HL-60 (cell line): ENCODE measurements around the gene CNTN5.

Experiments
- DNase-seq, 2 experiments: peaks; one replicate each; pipeline ENCODE4 v3.0.0-alpha.2; 2010 to 2020; ENCODE audit warnings: low read depth in 1 of 2, low spot score in 1 of 2
- H3K27ac ChIP-seq: fragments of 250-450 bp; sonication (Bioruptor Pico); replicated peaks from 2 replicates; pipeline ENCODE4 v1.5.1; 2020; ENCODE audit warnings: mild to moderate bottlenecking, moderate library complexity
- H3K27me3 ChIP-seq: fragments of 250-450 bp; sonication (Bioruptor Pico); 2 replicates; pipeline ENCODE4 v1.5.1; 2021; ENCODE audit warnings: mild to moderate bottlenecking, moderate library complexity; ENCODE audit not compliant: insufficient read depth, poor library complexity, severe bottlenecking
- H3K4me3 ChIP-seq: replicated peaks from 2 replicates; pipeline ENCODE4 v1.5.1; 2011; ENCODE audit warnings: mild to moderate bottlenecking, control low read depth, low read length; ENCODE audit not compliant: insufficient read depth
- GABPA ChIP-seq: IDR thresholded peaks from 2 replicates; pipeline ENCODE4 v1.6.1; 2012; ENCODE audit warnings: low read depth
- POLR2AphosphoS5 ChIP-seq: IDR thresholded peaks from 2 replicates; pipeline ENCODE4 v1.6.1; 2012; ENCODE audit warnings: low read depth
- REST ChIP-seq: IDR thresholded peaks from 2 replicates; pipeline ENCODE4 v1.6.1; 2012; ENCODE audit warnings: low read depth; ENCODE audit not compliant: insufficient replicate concordance
- SPI1 ChIP-seq: IDR thresholded peaks from 2 replicates; pipeline ENCODE4 v1.6.1; 2012; ENCODE audit warnings: low read depth, mild to moderate bottlenecking, borderline replicate concordance
- TF ChIP-seq, protein P1 (sequence below): IDR thresholded peaks from one replicate; pipeline ENCODE4 v1.5.1; 2011; ENCODE audit warnings: low read length, control low read depth, inconsistent platforms; ENCODE audit not compliant: insufficient read depth

The CNTN5 gene

DNA sequence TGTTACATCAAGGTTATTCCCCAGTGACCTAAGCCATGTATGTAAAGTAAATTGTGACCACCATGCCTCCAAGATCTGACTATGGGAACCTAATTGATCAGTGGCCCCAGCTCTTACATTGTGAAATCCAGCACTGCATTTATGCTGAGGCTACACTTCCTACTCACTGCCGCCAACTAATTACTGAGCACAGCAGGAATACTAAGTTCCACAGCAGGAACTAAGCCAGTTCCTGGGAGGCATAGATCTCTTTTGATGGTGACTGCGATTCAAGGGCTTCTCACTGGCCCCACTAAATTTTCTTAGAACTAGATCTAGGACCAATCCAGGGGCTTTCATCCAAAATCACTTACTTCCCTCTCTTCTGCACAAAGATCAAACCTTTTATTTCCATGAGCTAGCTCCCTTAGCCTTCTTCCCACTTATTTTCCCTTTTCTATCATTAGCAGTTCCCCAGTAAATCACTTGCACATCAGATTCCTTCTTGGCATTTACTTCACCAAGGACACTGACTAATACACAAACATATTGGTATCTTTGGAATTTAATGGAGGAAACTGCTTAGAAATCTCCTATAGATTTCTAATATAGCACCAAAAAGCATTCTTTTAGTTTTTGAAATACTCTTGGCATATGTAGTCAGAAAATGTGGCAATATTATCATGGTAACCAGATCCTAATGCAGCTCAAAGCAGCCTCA lies 46.0 kb downstream of the CNTN5 start:
- Histone ChIP-seq H3K27me3 (no peaks in the 10 kb centered on the region), H3K4me3 (no peak overlapping the region), H3K27ac (no peak overlapping the region)
- no peak for DNase-seq
- TF ChIP-seq REST (no peak), POLR2AphosphoS5 (no peak), GABPA (no peak), SPI1 (no peak)
- TF ChIP-seq, protein P1, sequence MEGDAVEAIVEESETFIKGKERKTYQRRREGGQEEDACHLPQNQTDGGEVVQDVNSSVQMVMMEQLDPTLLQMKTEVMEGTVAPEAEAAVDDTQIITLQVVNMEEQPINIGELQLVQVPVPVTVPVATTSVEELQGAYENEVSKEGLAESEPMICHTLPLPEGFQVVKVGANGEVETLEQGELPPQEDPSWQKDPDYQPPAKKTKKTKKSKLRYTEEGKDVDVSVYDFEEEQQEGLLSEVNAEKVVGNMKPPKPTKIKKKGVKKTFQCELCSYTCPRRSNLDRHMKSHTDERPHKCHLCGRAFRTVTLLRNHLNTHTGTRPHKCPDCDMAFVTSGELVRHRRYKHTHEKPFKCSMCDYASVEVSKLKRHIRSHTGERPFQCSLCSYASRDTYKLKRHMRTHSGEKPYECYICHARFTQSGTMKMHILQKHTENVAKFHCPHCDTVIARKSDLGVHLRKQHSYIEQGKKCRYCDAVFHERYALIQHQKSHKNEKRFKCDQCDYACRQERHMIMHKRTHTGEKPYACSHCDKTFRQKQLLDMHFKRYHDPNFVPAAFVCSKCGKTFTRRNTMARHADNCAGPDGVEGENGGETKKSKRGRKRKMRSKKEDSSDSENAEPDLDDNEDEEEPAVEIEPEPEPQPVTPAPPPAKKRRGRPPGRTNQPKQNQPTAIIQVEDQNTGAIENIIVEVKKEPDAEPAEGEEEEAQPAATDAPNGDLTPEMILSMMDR: no peak

- no peak overlapping the region for H3K4me3 ChIP-seq
- H3K27ac ChIP-seq: no peak overlapping the region
- no peak for DNase-seq
- H3K27me3 ChIP-seq: no peaks in the 10 kb centered on the region
- TF ChIP-seq REST: no peak
- TF ChIP-seq, protein P1: no peak
These were observed 48.1 kb downstream of the CNTN5 start for GRCh38 chr11:99068832-99069231.

DNA sequence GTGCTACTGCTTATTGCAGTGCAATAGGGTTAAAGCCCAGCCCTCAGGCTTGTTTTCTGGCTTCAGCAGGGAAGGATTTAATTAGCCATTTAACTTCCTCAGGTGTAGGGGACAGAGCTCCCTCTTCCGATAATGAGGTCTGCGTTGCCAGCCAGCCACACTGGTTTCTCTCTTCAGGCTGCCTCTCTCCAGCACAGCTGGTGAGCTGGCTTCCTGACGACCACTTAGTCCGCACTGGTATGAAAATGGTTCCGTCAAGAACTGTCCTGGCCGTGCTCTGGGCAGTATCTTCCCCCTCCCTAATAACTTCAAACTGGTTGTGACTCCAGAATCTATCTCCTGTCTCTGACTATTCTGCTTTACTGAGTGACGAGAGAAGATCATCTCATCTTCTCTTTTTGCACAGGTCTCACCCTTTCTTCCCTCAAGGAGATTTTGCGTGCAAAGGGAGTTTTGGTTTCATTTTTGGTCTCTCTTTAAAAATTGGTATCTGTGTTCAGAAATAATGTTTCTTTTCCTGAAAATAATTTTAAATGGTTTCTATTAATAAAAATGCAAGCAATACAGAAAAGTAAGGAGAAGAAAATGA lies 49.2 kb downstream of the CNTN5 start:
- TF ChIP-seq, protein P1: no peak
- no peak for TF ChIP-seq POLR2AphosphoS5
- TF ChIP-seq REST: no peak
- TF ChIP-seq SPI1: no peak
- no peak for TF ChIP-seq GABPA
- no peak for DNase-seq
- no peak overlapping the region for H3K27ac ChIP-seq
- peak overlapping the region; percentile 30 for H3K4me3 ChIP-seq
- H3K27me3 ChIP-seq: no peaks in the 10 kb centered on the region
